Neural cell (in vitro differentiated cells): Measurements from ENCODE around the gene ZSCAN16. TPM values are rescaled to one million over a fixed set of nuclear protein-coding genes. Genes with fewer than 3 reads are reported as not detected.

Experiments
- H2AFZ ChIP-seq: fragments of 200-600, 300-800 bp; sonication (generic), shearing (Covaris generic); 2 replicates; pipeline ENCODE4 v1.6.0; 2014; ENCODE audit warnings: low read depth, mild to moderate bottlenecking, antibody characterized with exemption, low read length, moderate library complexity
- H3F3A ChIP-seq: fragments of 200-600 bp; shearing (Covaris generic); 2 replicates; pipeline ENCODE4 v1.6.1; 2016; ENCODE audit warnings: mild to moderate bottlenecking, moderate library complexity, mixed read lengths, antibody characterized with exemption, low read length; ENCODE audit not compliant: insufficient read depth, poor library complexity, severe bottlenecking
- H3K27ac ChIP-seq: fragments of 200-600, 300-800 bp; sonication (generic), shearing (Covaris generic); 2 replicates; pipeline ENCODE4 v1.5.1; 2014; ENCODE audit warnings: mild to moderate bottlenecking, low read length, moderate library complexity
- H3K27me3 ChIP-seq: fragments of 300-800, 200-600 bp; sonication (generic), shearing (Covaris generic); 2 replicates; pipeline ENCODE4 v1.6.0; 2014; ENCODE audit warnings: mild to moderate bottlenecking, low read depth, low read length, moderate library complexity; ENCODE audit not compliant: insufficient read depth
- H3K36me3 ChIP-seq: fragments of 300-800, 200-600 bp; sonication (generic), shearing (Covaris generic); 2 replicates; pipeline ENCODE4 v1.5.1; 2014; ENCODE audit warnings: mild to moderate bottlenecking, antibody characterized with exemption, low read length, moderate library complexity; ENCODE audit not compliant: insufficient read depth
- H3K4me2 ChIP-seq: fragments of 300-800, 200-600 bp; sonication (generic), shearing (Covaris generic); 2 replicates; pipeline ENCODE4 v1.6.0; 2014; ENCODE audit warnings: mild to moderate bottlenecking, low read length
- H3K4me3 ChIP-seq: fragments of 300-800, 200-600 bp; sonication (generic), shearing (Covaris generic); 2 replicates; pipeline ENCODE4 v1.5.1; 2014; ENCODE audit warnings: mild to moderate bottlenecking, low read length, moderate library complexity
- H3K79me2 ChIP-seq: fragments of 200-600 bp; shearing (Covaris generic); replicated peaks from 2 replicates; pipeline ENCODE4 v1.6.0; 2014; ENCODE audit warnings: mild to moderate bottlenecking, low read length, moderate library complexity; ENCODE audit not compliant: insufficient read depth
- H3K9ac ChIP-seq: fragments of 300-800, 200-600 bp; sonication (generic), shearing (Covaris generic); 2 replicates; pipeline ENCODE4 v1.6.1; 2016; ENCODE audit warnings: mild to moderate bottlenecking, low read length, mixed read lengths
- H3K9me2 ChIP-seq: fragments of 200-600 bp; shearing (Covaris generic); 2 replicates; pipeline ENCODE4 v1.6.1; 2016; ENCODE audit warnings: mild to moderate bottlenecking, low read length, mixed read lengths; ENCODE audit not compliant: insufficient read depth
- H3K9me3 ChIP-seq: fragments of 200-600, 300-800 bp; sonication (generic), shearing (Covaris generic); 2 replicates; pipeline ENCODE4 v1.6.1; 2016; ENCODE audit warnings: mild to moderate bottlenecking, mixed run types, low read length, moderate library complexity, mixed read lengths
- H4K20me1 ChIP-seq: fragments of 200-600 bp; shearing (Covaris generic); 2 replicates; pipeline ENCODE4 v1.6.1; 2016; ENCODE audit warnings: mild to moderate bottlenecking, mixed run types; ENCODE audit not compliant: insufficient read depth
- EP300 ChIP-seq: fragments of 450-650 bp; conservative IDR thresholded peaks from 2 replicates; pipeline ENCODE4 v1.6.1; 2014; ENCODE audit warnings: antibody characterized with exemption, mild to moderate bottlenecking, moderate library complexity; ENCODE audit not compliant: poor library complexity, severe bottlenecking
- EZH2 ChIP-seq: fragments of 200-600, 300-800 bp; shearing (Covaris generic), sonication (generic); IDR thresholded peaks from 2 replicates; pipeline ENCODE4 v1.6.1; 2014; ENCODE audit warnings: antibody characterized with exemption, low read length, borderline replicate concordance, mild to moderate bottlenecking; ENCODE audit not compliant: insufficient read depth, poor library complexity, severe bottlenecking
- MXI1 ChIP-seq: fragments of 450-650 bp; conservative IDR thresholded peaks from 2 replicates; pipeline ENCODE4 v1.6.1; 2014; ENCODE audit warnings: antibody characterized with exemption, mild to moderate bottlenecking; ENCODE audit not compliant: poor library complexity, severe bottlenecking
- POLR2AphosphoS5 ChIP-seq: IDR thresholded peaks from 2 replicates; pipeline ENCODE4 v1.6.1; 2012
- RAD21 ChIP-seq: fragments of 450-650 bp; conservative IDR thresholded peaks from 2 replicates; pipeline ENCODE4 v1.6.1; 2014; ENCODE audit warnings: antibody characterized with exemption, mild to moderate bottlenecking, moderate library complexity
- SMC3 ChIP-seq: fragments of 450-650 bp; conservative IDR thresholded peaks from 2 replicates; pipeline ENCODE4 v1.6.1; 2014; ENCODE audit warnings: antibody characterized with exemption, mild to moderate bottlenecking, moderate library complexity; ENCODE audit not compliant: poor library complexity
- TAF1 ChIP-seq: IDR thresholded peaks from 2 replicates; pipeline ENCODE4 v1.6.1; 2012; ENCODE audit warnings: low read depth
- polyA plus RNA-seq: library from polyadenylated mRNA; depleted of rRNA; stranded (reverse); fragments of >200 nt; gene quantifications from 2 replicates; pipeline ENCODE4 v1.2.3, GENCODE V29; 2014
- TF ChIP-seq, protein P1 (sequence below): IDR thresholded peaks from 2 replicates; pipeline ENCODE4 v1.6.1; 2012; ENCODE audit warnings: borderline replicate concordance
- TF ChIP-seq, protein P2 (sequence below): fragments of 450-650 bp; IDR thresholded peaks from 2 replicates; pipeline ENCODE4 v1.5.1; 2014; ENCODE audit warnings: antibody characterized with exemption, mild to moderate bottlenecking, moderate library complexity; ENCODE audit not compliant: poor library complexity, severe bottlenecking

The ZSCAN16 gene
- polyA plus RNA-seq, 1 donor from 2014 or later = 31.9 TPM

DNA sequence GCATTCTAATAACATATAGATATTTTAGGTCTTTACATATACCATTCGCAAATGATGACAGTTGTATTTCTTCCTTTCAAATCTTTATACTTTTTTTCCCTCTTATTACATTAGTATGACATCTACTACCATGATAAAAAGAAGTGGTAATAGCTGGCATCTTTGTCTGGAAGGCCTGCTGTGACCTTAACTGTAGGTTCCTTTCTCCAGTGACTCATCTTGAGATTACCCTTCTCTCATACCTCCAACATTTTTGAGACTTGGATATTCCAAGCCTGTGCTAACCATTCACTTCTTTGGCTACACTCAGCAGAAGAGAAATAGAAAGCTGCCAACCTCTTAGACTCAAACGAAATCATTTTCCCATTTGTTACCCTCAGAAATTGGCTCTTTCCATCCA is 47.6 kb downstream of the ZSCAN16 start:
- Histone ChIP-seq H3K79me2 (no peaks in the 10 kb centered on the region), H3F3A (no peaks in the 10 kb centered on the region), H3K36me3 (no peaks in the 10 kb centered on the region), H3K9me3 (no peaks in the 10 kb centered on the region), H4K20me1 (no peaks in the 10 kb centered on the region), H3K9me2 (no peaks in the 10 kb centered on the region), H3K4me3 (no peak overlapping the region), H2AFZ (no peak overlapping the region), H3K27ac (no peak overlapping the region), H3K4me2 (no peak overlapping the region), H3K9ac (no peak overlapping the region), H3K27me3 (no peaks in the 10 kb centered on the region)
- TF ChIP-seq RAD21 (no peak), TAF1 (no peak), POLR2AphosphoS5 (no peak), MXI1 (no peak), EP300 (no peak)
- TF ChIP-seq, protein P1, sequence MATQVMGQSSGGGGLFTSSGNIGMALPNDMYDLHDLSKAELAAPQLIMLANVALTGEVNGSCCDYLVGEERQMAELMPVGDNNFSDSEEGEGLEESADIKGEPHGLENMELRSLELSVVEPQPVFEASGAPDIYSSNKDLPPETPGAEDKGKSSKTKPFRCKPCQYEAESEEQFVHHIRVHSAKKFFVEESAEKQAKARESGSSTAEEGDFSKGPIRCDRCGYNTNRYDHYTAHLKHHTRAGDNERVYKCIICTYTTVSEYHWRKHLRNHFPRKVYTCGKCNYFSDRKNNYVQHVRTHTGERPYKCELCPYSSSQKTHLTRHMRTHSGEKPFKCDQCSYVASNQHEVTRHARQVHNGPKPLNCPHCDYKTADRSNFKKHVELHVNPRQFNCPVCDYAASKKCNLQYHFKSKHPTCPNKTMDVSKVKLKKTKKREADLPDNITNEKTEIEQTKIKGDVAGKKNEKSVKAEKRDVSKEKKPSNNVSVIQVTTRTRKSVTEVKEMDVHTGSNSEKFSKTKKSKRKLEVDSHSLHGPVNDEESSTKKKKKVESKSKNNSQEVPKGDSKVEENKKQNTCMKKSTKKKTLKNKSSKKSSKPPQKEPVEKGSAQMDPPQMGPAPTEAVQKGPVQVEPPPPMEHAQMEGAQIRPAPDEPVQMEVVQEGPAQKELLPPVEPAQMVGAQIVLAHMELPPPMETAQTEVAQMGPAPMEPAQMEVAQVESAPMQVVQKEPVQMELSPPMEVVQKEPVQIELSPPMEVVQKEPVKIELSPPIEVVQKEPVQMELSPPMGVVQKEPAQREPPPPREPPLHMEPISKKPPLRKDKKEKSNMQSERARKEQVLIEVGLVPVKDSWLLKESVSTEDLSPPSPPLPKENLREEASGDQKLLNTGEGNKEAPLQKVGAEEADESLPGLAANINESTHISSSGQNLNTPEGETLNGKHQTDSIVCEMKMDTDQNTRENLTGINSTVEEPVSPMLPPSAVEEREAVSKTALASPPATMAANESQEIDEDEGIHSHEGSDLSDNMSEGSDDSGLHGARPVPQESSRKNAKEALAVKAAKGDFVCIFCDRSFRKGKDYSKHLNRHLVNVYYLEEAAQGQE = no peak

DNA sequence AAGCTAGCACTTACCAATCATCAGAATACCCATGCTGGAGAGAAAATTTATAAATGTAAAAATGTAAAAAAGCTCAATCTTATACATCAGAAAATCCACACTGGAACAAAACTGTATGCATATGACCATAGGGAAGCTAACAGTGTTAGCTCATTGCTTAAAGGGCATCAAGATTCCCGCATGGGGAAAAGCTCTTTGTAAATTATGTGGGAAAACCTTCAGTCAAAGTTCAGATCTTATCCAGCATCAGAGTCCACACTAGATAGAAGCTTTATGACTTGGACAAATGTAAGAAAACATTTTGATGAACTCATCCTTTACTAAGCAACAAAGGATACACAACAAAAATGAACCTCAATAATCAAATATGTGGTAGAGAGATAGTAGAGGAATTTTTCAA is 52.0 kb downstream of the ZSCAN16 start:
- no peaks in the 10 kb centered on the region for H4K20me1 ChIP-seq
- no peaks in the 10 kb centered on the region for H3K9me3 ChIP-seq
- no peaks in the 10 kb centered on the region for H3K9me2 ChIP-seq
- H3K27me3 ChIP-seq = no peaks in the 10 kb centered on the region
- H3K27ac ChIP-seq = no peak overlapping the region
- H3K79me2 ChIP-seq = no peaks in the 10 kb centered on the region
- no peak overlapping the region for H3K9ac ChIP-seq
- TF ChIP-seq, protein P2, sequence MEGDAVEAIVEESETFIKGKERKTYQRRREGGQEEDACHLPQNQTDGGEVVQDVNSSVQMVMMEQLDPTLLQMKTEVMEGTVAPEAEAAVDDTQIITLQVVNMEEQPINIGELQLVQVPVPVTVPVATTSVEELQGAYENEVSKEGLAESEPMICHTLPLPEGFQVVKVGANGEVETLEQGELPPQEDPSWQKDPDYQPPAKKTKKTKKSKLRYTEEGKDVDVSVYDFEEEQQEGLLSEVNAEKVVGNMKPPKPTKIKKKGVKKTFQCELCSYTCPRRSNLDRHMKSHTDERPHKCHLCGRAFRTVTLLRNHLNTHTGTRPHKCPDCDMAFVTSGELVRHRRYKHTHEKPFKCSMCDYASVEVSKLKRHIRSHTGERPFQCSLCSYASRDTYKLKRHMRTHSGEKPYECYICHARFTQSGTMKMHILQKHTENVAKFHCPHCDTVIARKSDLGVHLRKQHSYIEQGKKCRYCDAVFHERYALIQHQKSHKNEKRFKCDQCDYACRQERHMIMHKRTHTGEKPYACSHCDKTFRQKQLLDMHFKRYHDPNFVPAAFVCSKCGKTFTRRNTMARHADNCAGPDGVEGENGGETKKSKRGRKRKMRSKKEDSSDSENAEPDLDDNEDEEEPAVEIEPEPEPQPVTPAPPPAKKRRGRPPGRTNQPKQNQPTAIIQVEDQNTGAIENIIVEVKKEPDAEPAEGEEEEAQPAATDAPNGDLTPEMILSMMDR = no peak
- TF ChIP-seq POLR2AphosphoS5 (no peak), SMC3 (no peak), RAD21 (no peak), EP300 (no peak), MXI1 (no peak), EZH2 (no peak), TAF1 (no peak)
- TF ChIP-seq, protein P1 = no peak
- no peaks in the 10 kb centered on the region for H3F3A ChIP-seq
- H3K36me3 ChIP-seq = no peaks in the 10 kb centered on the region
- no peak overlapping the region for H2AFZ ChIP-seq
- no peak overlapping the region for H3K4me3 ChIP-seq
- H3K4me2 ChIP-seq = no peak overlapping the region

Other genes with a start within 250 kb of the ZSCAN16 start
- not detected in 2 replicates for gene OR2B2, start 212.2 kb upstream of the ZSCAN16 start, polyA plus RNA-seq
- gene OR2B6, start 167.4 kb upstream of the ZSCAN16 start, polyA plus RNA-seq = not detected in 2 replicates
- 1.4 and 1.6 TPM in 2 replicates for gene ZNF165, start 44.0 kb upstream of the ZSCAN16 start, polyA plus RNA-seq
- gene ZKSCAN8, start 17.3 kb downstream of the ZSCAN16 start, polyA plus RNA-seq = 17.2 and 22.0 TPM in 2 replicates
- 102 and 113 TPM in 2 replicates for gene ZSCAN9, start 100.7 kb downstream of the ZSCAN16 start, polyA plus RNA-seq
- gene ZKSCAN4, start 127.7 kb downstream of the ZSCAN16 start, polyA plus RNA-seq = 8.3 and 12.6 TPM in 2 replicates
- not detected in 2 replicates for gene NKAPL, start 134.7 kb downstream of the ZSCAN16 start, polyA plus RNA-seq
- gene ZSCAN26, start 142.5 kb downstream of the ZSCAN16 start, polyA plus RNA-seq = 86.9 and 91.2 TPM in 2 replicates
- gene PGBD1, start 157.0 kb downstream of the ZSCAN16 start, polyA plus RNA-seq = 32.3 and 34.6 TPM in 2 replicates
- gene ZSCAN31, start 211.5 kb downstream of the ZSCAN16 start, polyA plus RNA-seq = 2.6 and 7.5 TPM in 2 replicates
- gene ZKSCAN3, start 225.3 kb downstream of the ZSCAN16 start, polyA plus RNA-seq = 14.9 and 15.8 TPM in 2 replicates